GM19099 (cell line): ENCODE results near the gene KCNIP4.

Experiments used
- POLR2A ChIP-seq: IDR thresholded peaks from 3 replicates; pipeline ENCODE4 v1.6.1; 2011; ENCODE audit warnings: low read depth; ENCODE audit not compliant: insufficient read length; ENCODE audit errors: extremely low read depth

The KCNIP4 gene

DNA sequence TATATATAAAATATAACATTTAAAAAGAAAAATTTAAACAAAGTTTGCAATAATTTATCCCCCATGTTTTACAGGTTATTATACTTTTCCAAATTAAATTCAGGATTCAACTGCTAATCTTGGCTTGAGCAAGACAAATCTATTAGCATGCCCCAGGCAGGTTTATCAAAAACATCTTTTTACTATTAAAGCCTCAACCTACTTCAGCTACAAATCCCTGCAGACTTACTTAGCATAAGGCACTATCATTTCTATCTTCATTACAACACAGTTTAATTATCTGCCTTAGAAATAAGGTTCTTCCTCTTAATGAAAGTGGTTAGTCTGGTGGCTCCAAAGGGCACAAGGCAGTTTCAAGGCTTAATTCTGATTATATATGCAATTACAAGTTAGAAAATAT is 770.7 kb downstream of the KCNIP4 start:
- no peak for TF ChIP-seq POLR2A

- TF ChIP-seq POLR2A: no peak
These were observed 771.5 kb downstream of the KCNIP4 start for GRCh38 chr4:21177092-21177491.

DNA sequence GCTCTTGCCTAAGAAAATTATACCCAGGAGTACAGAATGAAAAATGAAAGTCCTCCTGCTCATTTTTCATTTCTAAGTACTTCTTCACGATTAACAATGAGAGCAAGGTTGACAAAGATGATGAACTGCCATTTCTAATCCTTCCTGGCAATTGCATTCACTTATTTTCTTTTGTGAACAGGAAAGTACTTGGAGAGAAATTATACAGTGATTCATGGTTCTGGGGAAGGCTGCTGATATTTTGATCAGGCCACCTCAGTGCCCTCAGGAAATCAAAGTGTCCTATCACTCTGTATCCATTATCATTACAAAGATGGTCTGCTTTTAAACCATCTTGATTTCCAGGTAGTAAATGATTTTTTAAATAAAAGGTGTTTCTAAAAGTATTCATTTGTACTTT is 780.9 kb downstream of the KCNIP4 start:
- no peak for TF ChIP-seq POLR2A

DNA sequence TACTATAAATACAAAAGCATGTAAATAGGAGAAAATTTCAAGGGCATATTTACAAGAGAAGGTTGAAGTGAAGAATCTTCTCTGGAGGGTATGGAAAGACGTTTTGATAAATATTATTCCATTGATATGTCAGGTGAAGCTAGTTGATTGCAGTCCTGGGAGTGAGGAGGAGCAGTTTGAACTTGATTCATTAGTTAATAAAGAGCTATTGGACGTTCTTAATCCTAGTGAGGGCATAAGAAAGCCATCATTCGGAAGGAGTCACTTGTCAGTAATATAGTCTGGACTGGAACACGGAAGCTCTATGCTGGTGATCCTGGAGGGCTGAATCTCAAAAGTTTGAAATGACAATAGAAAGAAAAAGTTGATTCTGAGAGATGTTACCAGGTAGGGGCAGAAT is 793.2 kb downstream of the KCNIP4 start:
- TF ChIP-seq POLR2A: no peak

DNA sequence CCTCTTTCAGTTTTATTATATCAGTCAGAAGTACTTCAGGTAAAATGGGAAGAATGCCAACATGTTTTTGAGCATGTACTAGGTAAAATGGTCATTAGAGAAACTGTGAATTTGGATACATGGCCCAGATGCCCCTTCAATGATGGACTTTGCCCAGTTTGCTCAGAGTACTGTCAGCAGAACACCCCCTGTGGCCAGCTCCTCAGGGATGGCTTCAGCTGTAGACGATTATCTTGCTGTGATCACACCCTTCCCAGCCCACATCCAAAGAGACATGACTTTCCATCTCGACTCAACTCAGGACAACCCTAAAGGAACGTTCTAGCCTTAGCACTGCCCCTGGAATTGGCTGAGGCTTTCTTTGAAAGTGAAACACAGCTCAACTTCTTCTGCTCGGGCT is 809.2 kb downstream of the KCNIP4 start:
- TF ChIP-seq POLR2A: no peak

- TF ChIP-seq POLR2A: no peak
These were observed 812.4 kb downstream of the KCNIP4 start for GRCh38 chr4:21136051-21136630.

- no peak for TF ChIP-seq POLR2A
These were observed 813.6 kb downstream of the KCNIP4 start for GRCh38 chr4:21134994-21135393.

DNA sequence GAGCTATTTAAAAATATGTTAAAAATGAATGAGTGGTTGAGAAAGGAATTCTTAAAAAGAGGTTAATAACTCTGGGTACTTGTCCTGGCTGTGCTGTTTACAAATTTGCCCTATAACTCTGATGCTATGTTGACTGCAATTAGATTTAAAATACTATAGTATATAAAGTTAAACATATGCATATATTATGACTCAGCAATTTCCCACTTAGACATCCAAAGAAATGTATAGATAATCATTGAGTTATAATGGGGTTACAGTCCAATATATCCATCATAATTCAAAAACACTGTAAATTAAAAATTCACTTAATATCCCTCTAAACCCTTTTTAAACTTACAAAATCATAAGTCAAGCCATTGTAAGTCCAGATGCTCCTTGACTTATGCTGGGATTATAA is 818.0 kb downstream of the KCNIP4 start:
- TF ChIP-seq POLR2A: no peak

DNA sequence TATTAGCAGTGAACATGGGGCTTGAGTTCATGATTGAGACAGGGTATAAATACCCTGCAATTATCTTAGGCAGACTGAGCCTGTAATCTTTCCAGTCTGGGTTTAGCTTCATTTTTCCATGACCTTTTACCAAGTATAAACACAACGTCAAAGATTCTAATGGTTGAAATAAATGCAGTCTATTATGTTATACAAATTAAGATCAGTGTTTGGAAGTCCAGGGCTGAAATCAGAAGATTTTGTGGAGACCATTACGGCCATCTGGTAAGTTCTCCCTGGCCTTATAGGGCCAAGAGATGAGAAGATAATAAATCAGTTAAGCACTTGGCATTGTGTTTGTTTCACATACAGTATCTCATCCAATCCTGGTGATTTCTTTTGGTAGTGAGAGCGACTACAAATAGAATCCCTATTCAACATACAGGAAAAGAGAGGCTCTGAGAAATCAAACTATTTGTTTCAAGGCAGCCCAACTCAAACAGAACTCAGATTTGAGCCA is 822.5 kb downstream of the KCNIP4 start:
- no peak for TF ChIP-seq POLR2A

DNA sequence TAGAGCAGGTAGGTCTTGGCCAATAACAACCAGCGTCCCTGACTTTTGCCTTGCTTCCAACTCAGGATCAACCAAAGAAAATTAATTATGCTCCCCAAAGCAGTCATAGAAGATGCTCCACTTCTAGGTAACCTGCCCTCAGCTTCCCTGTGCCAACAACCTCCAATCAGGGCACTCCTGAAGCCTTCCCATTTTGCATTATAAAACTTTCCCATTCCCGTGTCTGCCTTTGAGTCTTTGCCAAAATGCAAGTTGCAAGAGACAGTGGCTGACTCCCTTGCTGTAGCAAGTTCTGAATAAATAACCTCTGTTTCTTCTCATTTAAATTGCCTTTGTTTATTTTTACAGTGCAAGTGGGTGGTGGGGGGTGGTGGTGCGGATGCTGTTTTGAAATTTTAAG is 830.3 kb downstream of the KCNIP4 start:
- no peak for TF ChIP-seq POLR2A

GRCh38 chr4:21117541-21118180 is 830.9 kb downstream of the KCNIP4 start:
- no peak for TF ChIP-seq POLR2A

DNA sequence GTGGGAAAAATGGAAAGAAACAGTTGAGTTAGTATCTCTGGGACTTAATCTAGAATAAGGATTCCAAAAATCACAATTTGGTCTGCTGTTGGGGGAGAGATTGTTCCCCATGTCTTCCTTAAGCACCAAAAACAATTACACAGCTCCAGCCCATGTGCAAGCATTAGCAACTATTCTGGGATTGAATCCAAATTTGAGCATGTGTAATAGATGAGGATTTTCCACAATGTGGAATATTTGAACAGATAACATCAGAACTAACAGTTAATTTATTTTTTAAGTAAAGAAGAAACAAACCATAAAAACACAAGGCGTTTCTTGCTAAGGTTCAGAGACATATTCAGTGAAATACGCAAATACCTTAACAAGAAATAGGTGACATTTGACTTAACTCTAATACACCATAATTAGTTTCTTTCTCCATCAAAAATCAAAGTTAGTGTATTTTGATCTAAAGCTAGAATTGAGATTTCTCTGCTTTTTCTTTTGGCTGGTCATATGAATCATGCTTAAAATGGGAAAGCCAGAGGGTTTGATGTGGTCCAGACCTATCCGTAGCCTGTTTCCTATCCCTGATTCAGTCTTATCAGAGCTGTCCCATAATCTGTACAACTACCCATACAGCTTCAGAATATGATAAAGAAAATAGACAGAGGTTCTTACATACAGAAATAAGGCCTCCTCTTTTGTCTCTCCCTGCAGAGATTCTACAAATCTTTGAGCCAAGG is 834.9 kb downstream of the KCNIP4 start:
- TF ChIP-seq POLR2A: no peak

DNA sequence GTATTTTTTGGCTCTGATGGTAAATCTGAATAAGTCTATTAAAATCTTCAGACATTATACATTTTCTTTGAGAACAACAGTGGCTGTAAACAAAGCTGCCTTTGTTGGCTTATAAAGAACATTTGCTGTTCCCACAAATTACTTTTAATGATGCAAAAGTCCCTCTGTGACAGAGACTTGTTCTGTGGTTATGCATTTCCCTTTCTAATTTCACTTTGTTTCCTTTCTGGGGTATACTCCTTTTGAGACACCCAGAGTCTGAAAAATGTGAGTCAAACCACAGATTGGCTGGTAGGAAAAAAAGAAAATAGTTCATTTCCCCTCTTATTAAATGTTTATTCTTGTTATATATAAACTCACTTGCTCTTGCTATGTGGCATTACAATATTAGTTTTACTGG is 845.9 kb downstream of the KCNIP4 start:
- TF ChIP-seq POLR2A: no peak

- TF ChIP-seq POLR2A: no peak
These were observed 850.7 kb downstream of the KCNIP4 start for GRCh38 chr4:21097865-21098264.

GRCh38 chr4:21097026-21097425 is 851.5 kb downstream of the KCNIP4 start:
- TF ChIP-seq POLR2A: no peak

GRCh38 chr4:21092531-21092930 is 856.0 kb downstream of the KCNIP4 start:
- no peak for TF ChIP-seq POLR2A
